K562 (cell line): ENCODE data around the gene FAM174C. TPM values are rescaled to one million over a fixed set of nuclear protein-coding genes. Genes with fewer than 3 reads are reported as not detected.

Source experiments
- BRD9 ChIP-seq: fragments of 450-650 bp; IDR thresholded peaks from 2 replicates; pipeline ENCODE4 v1.6.1; 2018; ENCODE audit warnings: low read depth; ENCODE audit not compliant: partially characterized antibody
- CHD4 ChIP-seq: fragments of 200-600 bp; sonication (generic); IDR thresholded peaks from 3 replicates; pipeline ENCODE4 v1.6.1; 2012; ENCODE audit warnings: low read depth, mild to moderate bottlenecking, mixed read lengths, low read length, inconsistent platforms; ENCODE audit not compliant: insufficient read depth, insufficient replicate concordance, poor library complexity, severe bottlenecking
- CREM ChIP-seq: IDR thresholded peaks from 2 replicates; pipeline ENCODE4 v1.6.1; 2014; ENCODE audit warnings: antibody characterized with exemption, low read depth
- JUND ChIP-seq, 2 experiments: IDR thresholded peaks; 2 replicates in 1 of 2; 3 replicates in 1 of 2; pipeline ENCODE4 v1.6.1; 2011; ENCODE audit warnings: borderline replicate concordance in 2 of 2, low read depth in 2 of 2, low read length in 2 of 2, improper control_type of control experiment in 1 of 2, missing biosample characterization in 1 of 2, missing genetic modification characterization in 1 of 2, missing genetic modification reagents in 1 of 2
- KDM2B ChIP-seq: fragments of 250-450 bp; sonication (Bioruptor Pico); IDR thresholded peaks from 2 replicates; pipeline ENCODE4 v1.8.0; 2021; ENCODE audit warnings: mild to moderate bottlenecking, moderate library complexity
- MCM7 ChIP-seq, 2 experiments: fragments of 450-650 bp; IDR thresholded peaks; 2 replicates each; pipeline ENCODE4 v1.6.1; 2016 to 2018
- MECOM ChIP-seq: fragments of 250-450 bp; sonication (Bioruptor Pico); IDR thresholded peaks from 2 replicates; pipeline ENCODE4 v1.8.0; 2022; ENCODE audit warnings: inconsistent platforms
- MYC ChIP-seq, 2 experiments: fragments of 250-450 bp in 1 of 2; sonication (Bioruptor Pico) in 1 of 2; IDR thresholded peaks; 2 replicates each; pipeline versions ENCODE4 v1.5.1 to v1.6.1; 2012 to 2021; ENCODE audit warnings: low read depth in 2 of 2, borderline replicate concordance in 1 of 2, improper control_type of control experiment in 1 of 2, low read length in 1 of 2, mild to moderate bottlenecking in 1 of 2, moderate library complexity in 1 of 2
- MYNN ChIP-seq, 2 experiments: sonication (generic); formaldehyde crosslinking in 1 of 2; IDR thresholded peaks; 2 replicates each; pipeline versions ENCODE4 v1.5.0 to v1.6.1; 2016 to 2020; ENCODE audit warnings: antibody characterized with exemption in 1 of 2, missing genetic modification reagents in 1 of 2
- NEUROD1 ChIP-seq: fragments of 150-350 bp; IDR thresholded peaks from 2 replicates; pipeline ENCODE4 v1.6.1; 2014; ENCODE audit warnings: borderline replicate concordance, low read length, low read depth; ENCODE audit not compliant: partially characterized antibody
- NFE2 ChIP-seq: IDR thresholded peaks from 2 replicates; pipeline ENCODE4 v1.6.1; 2014; ENCODE audit warnings: antibody characterized with exemption, low read depth
- NFXL1 ChIP-seq: fragments of 450-650 bp; formaldehyde crosslinking; IDR thresholded peaks from 2 replicates; pipeline ENCODE4 v1.4.0; 2021; ENCODE audit warnings: mild to moderate bottlenecking
- NRF1 ChIP-seq, 2 experiments: fragments of 450-650 bp; IDR thresholded peaks in 1 of 2; conservative IDR thresholded peaks in 1 of 2; 2 replicates each; pipeline ENCODE4 v1.6.1; 2014; ENCODE audit warnings: mild to moderate bottlenecking in 2 of 2
- PHF20 ChIP-seq: fragments of 450-650 bp; IDR thresholded peaks from 2 replicates; pipeline ENCODE4 v1.6.1; 2018; ENCODE audit not compliant: partially characterized antibody
- POLR2B ChIP-seq: fragments of 450-650 bp; IDR thresholded peaks from 2 replicates; pipeline ENCODE4 v1.6.1; 2018; ENCODE audit warnings: low read depth; ENCODE audit not compliant: partially characterized antibody
- POU5F1 ChIP-seq: fragments of 150-350 bp; IDR thresholded peaks from 2 replicates; pipeline ENCODE4 v1.6.1; 2014; ENCODE audit warnings: borderline replicate concordance, low read length, low read depth, mild to moderate bottlenecking; ENCODE audit not compliant: partially characterized antibody
- PTBP1 ChIP-seq: fragments of 200-400 bp; formaldehyde crosslinking; IDR thresholded peaks from 2 replicates; pipeline ENCODE4 v1.6.1; 2017; ENCODE audit warnings: low read depth, low read length
- PURB ChIP-seq: sonication (generic); formaldehyde crosslinking; IDR thresholded peaks from 2 replicates; pipeline ENCODE4 v1.9.0; 2021; ENCODE audit warnings: low read depth, mild to moderate bottlenecking, missing genetic modification reagents
- RAD21 ChIP-seq, 2 experiments: fragments of 250-450 bp in 1 of 2; fragments of 450-650 bp in 1 of 2; sonication (Bioruptor Pico) in 1 of 2; formaldehyde crosslinking in 1 of 2; IDR thresholded peaks in 1 of 2; conservative IDR thresholded peaks in 1 of 2; 2 replicates each; pipeline versions ENCODE4 v1.4.0 to v1.8.0; 2020 to 2022; ENCODE audit warnings: mild to moderate bottlenecking in 2 of 2, moderate library complexity in 1 of 2
- SIX5 ChIP-seq, 2 experiments: IDR thresholded peaks; 2 replicates each; pipeline ENCODE4 v1.6.1; 2011; ENCODE audit warnings: low read length in 2 of 2, borderline replicate concordance in 1 of 2, low read depth in 1 of 2, mild to moderate bottlenecking in 1 of 2, moderate library complexity in 1 of 2; ENCODE audit not compliant: insufficient read depth in 1 of 2
- SUPT5H ChIP-seq: fragments of 450-650 bp; IDR thresholded peaks from 2 replicates; pipeline ENCODE4 v1.6.1; 2016
- TAF15 ChIP-seq: fragments of 200-400 bp; formaldehyde crosslinking; IDR thresholded peaks from 2 replicates; pipeline ENCODE4 v1.6.1; 2017; ENCODE audit warnings: mild to moderate bottlenecking, low read depth, low read length, moderate library complexity
- TCF3 ChIP-seq: sonication (generic); formaldehyde crosslinking; IDR thresholded peaks from 2 replicates; pipeline ENCODE4 v1.4.0; 2020; ENCODE audit warnings: mild to moderate bottlenecking, missing genetic modification reagents
- ZNF695 ChIP-seq: fragments of 450-650 bp; formaldehyde crosslinking; IDR thresholded peaks from 2 replicates; pipeline ENCODE4 v1.4.0; 2020; ENCODE audit warnings: mild to moderate bottlenecking, moderate library complexity
- ZSCAN32 ChIP-seq: fragments of 450-650 bp; formaldehyde crosslinking; IDR thresholded peaks from 2 replicates; pipeline ENCODE4 v1.4.0; 2020; ENCODE audit warnings: mild to moderate bottlenecking, moderate library complexity
- polyA plus RNA-seq, 8 experiments: library from polyadenylated mRNA; depleted of rRNA in 4 of 8; stranded (reverse) in 5 of 8; unstranded in 3 of 8; fragments of >200 nt; fragmentation: Nextera tagmentation in 2 of 8; fragmentation: Illumina TruSeq in 1 of 8; extraction: Ambion mirVana in 2 of 8; extraction: Trizol in 1 of 8; gene quantifications; 2 replicates each; pipeline versions ENCODE4 v1.2.1 to v1.2.3, GENCODE V29; 2011 to 2014; ENCODE audit warnings: inconsistent platforms in 1 of 8, missing spikeins in 1 of 8
- total RNA-seq, 7 experiments: library from RNA; depleted of rRNA in 6 of 7; stranded (reverse); fragments of >200 nt in 6 of 7; fragmentation: Illumina TruSeq in 2 of 7; extraction: Trizol in 2 of 7; gene quantifications; 2 replicates each; pipeline versions ENCODE4 v1.2.1 to v1.2.3, GENCODE V29; 2011 to 2021; ENCODE audit warnings: low replicate concordance in 1 of 7
- TF ChIP-seq, protein P1 (sequence below), 2 experiments: IDR thresholded peaks in 1 of 2; conservative IDR thresholded peaks in 1 of 2; 2 replicates each; pipeline ENCODE4 v1.6.1; 2016; ENCODE audit warnings: low read depth in 2 of 2, mild to moderate bottlenecking in 1 of 2, missing compliant biosample characterization in 1 of 2, missing genetic modification characterization in 1 of 2, moderate library complexity in 1 of 2

Gene FAM174C
- total and polyA plus RNA-seq, 9 of the 15 experiments (the other 6 are each of a cell fraction or from before 2014, with no cell fraction given): 0.66 to 89.6 (median 20.3) TPM

DNA sequence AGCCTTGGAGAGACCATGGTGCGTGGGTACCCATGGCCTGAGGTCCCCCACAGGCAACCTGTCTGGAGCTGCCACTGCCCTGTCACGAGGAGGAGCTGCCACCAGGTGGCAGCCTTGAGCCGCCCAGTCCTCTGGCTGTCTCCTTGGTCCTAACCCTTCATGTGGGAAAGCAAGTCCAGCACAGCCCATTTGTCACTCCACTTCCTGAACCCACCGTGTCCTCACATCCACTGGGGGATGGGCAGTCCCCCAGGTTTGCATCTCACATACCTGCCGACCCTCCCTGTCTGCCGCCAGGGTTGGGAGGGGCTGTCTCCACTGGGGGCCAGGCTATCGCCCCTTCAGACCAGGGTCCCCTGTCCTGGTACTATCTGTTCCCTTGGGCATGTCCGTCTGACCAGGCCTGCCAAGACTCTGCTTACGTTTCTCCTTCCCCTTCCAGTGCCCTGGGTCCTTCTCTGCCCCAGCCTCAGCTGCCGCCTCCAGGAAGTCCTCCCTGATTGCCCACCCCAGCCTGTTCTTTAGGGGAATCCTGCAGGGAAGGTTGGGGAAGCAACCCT, 4.5 kb downstream of the FAM174C start (continued):
- no peak for TF ChIP-seq BRD9
- peak; percentile 38; the same call in 1 of the 2 replicates for TF ChIP-seq CREM
- no peak for TF ChIP-seq NFE2
- TF ChIP-seq JUND (IDR thresholded peaks at IDR 0.05; ENCODE audit: borderline replicate concordance, low read depth, low read length): 0 out of 2 replicates have a peak, but pooled peaks have one; percentile 16
- TF ChIP-seq JUND (tag; IDR thresholded peaks at IDR 0.05; ENCODE audit: borderline replicate concordance, low read depth, low read length): no peak; the same call in 2 of the 3 replicates
- peak; percentile 9 for TF ChIP-seq POU5F1
- TF ChIP-seq ZSCAN32: no peak
- peak; percentile 51; the same call in 1 of the 2 replicates for TF ChIP-seq MYNN (IDR thresholded peaks at IDR 0.05)
- no peak for TF ChIP-seq MYNN (CRISPR knock-in tag; IDR thresholded peaks at IDR 0.05)
- TF ChIP-seq MYC (IDR thresholded peaks at IDR 0.05; ENCODE audit: low read depth, low read length): 0 out of 2 replicates have a peak, but pooled peaks have one; percentile 29
- TF ChIP-seq MYC (CRISPR knock-in tag; IDR thresholded peaks at IDR 0.05; ENCODE audit: borderline replicate concordance, low read depth): no peak
- no peak for TF ChIP-seq TAF15
- TF ChIP-seq KDM2B (CRISPR knock-in tag): no peak
- TF ChIP-seq RAD21 (CRISPR knock-in tag; conservative IDR thresholded peaks at IDR 0.05 in 1 of 2, IDR thresholded peaks at IDR 0.05 in 1 of 2): peak; percentile 77 to 89
- TF ChIP-seq NRF1 (conservative IDR thresholded peaks at IDR 0.05 in 1 of 2, IDR thresholded peaks at IDR 0.05 in 1 of 2): peak in 1 of 2 experiments; percentile 12; a peak in 1 of 4 replicates
- TF ChIP-seq MCM7 (IDR thresholded peaks at IDR 0.05): no peak
- TF ChIP-seq PHF20: peak; percentile 48
- no peak for TF ChIP-seq MECOM (CRISPR knock-in tag)
- peak; percentile 97 for TF ChIP-seq PTBP1
- peak; percentile 24 for TF ChIP-seq NEUROD1
- TF ChIP-seq SIX5 (IDR thresholded peaks at IDR 0.05; ENCODE audit: borderline replicate concordance in 1 of 2, insufficient read depth in 1 of 2, low read depth in 1 of 2, low read length in 2 of 2): no peak
- TF ChIP-seq ZNF695 (CRISPR knock-in tag): no peak
- TF ChIP-seq PURB: no peak
- TF ChIP-seq, protein P1, sequence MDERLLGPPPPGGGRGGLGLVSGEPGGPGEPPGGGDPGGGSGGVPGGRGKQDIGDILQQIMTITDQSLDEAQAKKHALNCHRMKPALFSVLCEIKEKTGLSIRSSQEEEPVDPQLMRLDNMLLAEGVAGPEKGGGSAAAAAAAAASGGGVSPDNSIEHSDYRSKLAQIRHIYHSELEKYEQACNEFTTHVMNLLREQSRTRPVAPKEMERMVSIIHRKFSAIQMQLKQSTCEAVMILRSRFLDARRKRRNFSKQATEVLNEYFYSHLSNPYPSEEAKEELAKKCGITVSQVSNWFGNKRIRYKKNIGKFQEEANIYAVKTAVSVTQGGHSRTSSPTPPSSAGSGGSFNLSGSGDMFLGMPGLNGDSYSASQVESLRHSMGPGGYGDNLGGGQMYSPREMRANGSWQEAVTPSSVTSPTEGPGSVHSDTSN (CRISPR knock-in tag; IDR thresholded peaks at IDR 0.05; ENCODE audit: low read depth): no peak
- TF ChIP-seq, protein P1 (tag; conservative IDR thresholded peaks at IDR 0.05; ENCODE audit: low read depth): 0 out of 2 replicates have a peak, but pooled peaks have one; percentile 12
- peak; percentile 21 for TF ChIP-seq POLR2B
- peak; percentile 88 for TF ChIP-seq CHD4
- no peak for TF ChIP-seq NFXL1 (CRISPR knock-in tag)
- TF ChIP-seq SUPT5H: no peak
- 0 out of 2 replicates have a peak, but pooled peaks have one; percentile 12 for TF ChIP-seq TCF3
